ENCODE data around the gene EFNA5. TPM values are rescaled to one million over a fixed set of nuclear protein-coding genes. Genes with fewer than 3 reads are reported as not detected.

The EFNA5 gene
- polyA plus RNA-seq, 1 donor from 2014 or later = 4.2 TPM

- no peak overlapping the region for H3K9ac ChIP-seq (ENCODE audit: low read length)
- H2AFZ ChIP-seq (ENCODE audit: low read depth, low read length) = no peak overlapping the region
- H3K9me3 ChIP-seq (ENCODE audit: low read length) = no peaks in the 10 kb centered on the region
- no peaks in the 10 kb centered on the region for H4K20me1 ChIP-seq (ENCODE audit: insufficient read depth)
- H3K9me2 ChIP-seq (ENCODE audit: insufficient read depth, low read length) = no peaks in the 10 kb centered on the region
- H3K4me2 ChIP-seq (ENCODE audit: low read length) = no peak overlapping the region
- no peak overlapping the region for H3K4me3 ChIP-seq (ENCODE audit: low read length)
- H3K27ac ChIP-seq (ENCODE audit: low read length) = no peak overlapping the region
- no peaks in the 10 kb centered on the region for H3K36me3 ChIP-seq (ENCODE audit: insufficient read depth, low read length)
- peaks cover 3% of the 10 kb centered on the region for H3K79me2 ChIP-seq (replicated peaks; ENCODE audit: insufficient read depth, low read length)
- H3K27me3 ChIP-seq (ENCODE audit: insufficient read depth, low read depth, low read length) = no peaks in the 10 kb centered on the region
- H3F3A ChIP-seq (ENCODE audit: insufficient read depth, low read length, poor library complexity, severe bottlenecking) = no peaks in the 10 kb centered on the region
- TF ChIP-seq TAF1 (IDR thresholded peaks at IDR 0.05; ENCODE audit: low read depth) = no peak
- TF ChIP-seq MXI1 (conservative IDR thresholded peaks at IDR 0.05; ENCODE audit: poor library complexity, severe bottlenecking) = no peak
- no peak for TF ChIP-seq RAD21 (conservative IDR thresholded peaks at IDR 0.05)
- no peak for TF ChIP-seq REST (IDR thresholded peaks at IDR 0.05; ENCODE audit: borderline replicate concordance)
- TF ChIP-seq POLR2AphosphoS5 (IDR thresholded peaks at IDR 0.05) = no peak
- TF ChIP-seq CTCF (IDR thresholded peaks at IDR 0.05; ENCODE audit: poor library complexity, severe bottlenecking) = no peak
- no peak for TF ChIP-seq EZH2 (IDR thresholded peaks at IDR 0.05; ENCODE audit: borderline replicate concordance, insufficient read depth, low read length, poor library complexity, severe bottlenecking)
- no peak for TF ChIP-seq EP300 (conservative IDR thresholded peaks at IDR 0.05; ENCODE audit: poor library complexity, severe bottlenecking)
- TF ChIP-seq SMC3 (conservative IDR thresholded peaks at IDR 0.05; ENCODE audit: poor library complexity) = no peak
Observed at GRCh38 chr5:107469485-107470294, 201.0 kb downstream of the EFNA5 start.

GRCh38 chr5:107469064-107469463, 201.7 kb downstream of the EFNA5 start:
- Histone ChIP-seq H3K4me3 (ENCODE audit: low read length) (no peak overlapping the region), H2AFZ (ENCODE audit: low read depth, low read length) (no peak overlapping the region), H3K9ac (ENCODE audit: low read length) (no peak overlapping the region), H3K9me2 (ENCODE audit: insufficient read depth, low read length) (no peaks in the 10 kb centered on the region), H3F3A (ENCODE audit: insufficient read depth, low read length, poor library complexity, severe bottlenecking) (no peaks in the 10 kb centered on the region), H3K36me3 (ENCODE audit: insufficient read depth, low read length) (no peaks in the 10 kb centered on the region), H3K9me3 (ENCODE audit: low read length) (no peaks in the 10 kb centered on the region), H3K27ac (ENCODE audit: low read length) (no peak overlapping the region), H3K4me2 (ENCODE audit: low read length) (no peak overlapping the region), H3K79me2 (replicated peaks; ENCODE audit: insufficient read depth, low read length) (peaks cover 3% of the 10 kb centered on the region), H4K20me1 (ENCODE audit: insufficient read depth) (no peaks in the 10 kb centered on the region), H3K27me3 (ENCODE audit: insufficient read depth, low read depth, low read length) (no peaks in the 10 kb centered on the region)
- TF ChIP-seq EZH2 (IDR thresholded peaks at IDR 0.05; ENCODE audit: borderline replicate concordance, insufficient read depth, low read length, poor library complexity, severe bottlenecking) (no peak), CTCF (IDR thresholded peaks at IDR 0.05; ENCODE audit: poor library complexity, severe bottlenecking) (no peak), SMC3 (conservative IDR thresholded peaks at IDR 0.05; ENCODE audit: poor library complexity) (no peak), POLR2AphosphoS5 (IDR thresholded peaks at IDR 0.05) (no peak), TAF1 (IDR thresholded peaks at IDR 0.05; ENCODE audit: low read depth) (no peak), MXI1 (conservative IDR thresholded peaks at IDR 0.05; ENCODE audit: poor library complexity, severe bottlenecking) (no peak), EP300 (conservative IDR thresholded peaks at IDR 0.05; ENCODE audit: poor library complexity, severe bottlenecking) (no peak), RAD21 (conservative IDR thresholded peaks at IDR 0.05) (no peak), REST (IDR thresholded peaks at IDR 0.05; ENCODE audit: borderline replicate concordance) (no peak)

Measured in neural cell (in vitro differentiated cells).